C1 segment of cervical spinal cord (tissue), 14 donors: ENCODE results near the gene C11orf68.

Experiments
- DNase-seq, 14 donors: peaks; one replicate each; lab custom pipeline; 2025; lab: John Stamatoyannopoulos, UW

Gene C11orf68

GRCh38 chr11:65872586-65873317 is 46.1 kb downstream of the C11orf68 start, which contains the start of gene EFEMP2:
EFEMP2 (minus strand) TSS chr11:65872800; CDS start chr11:65872354, 446 bp downstream.
- peak in 3 of 14 donors; percentile 41 to 65 (median 43) for DNase-seq

- DNase-seq: no peak
Observed at GRCh38 chr11:65871811-65872548, 46.9 kb downstream of the C11orf68 start.

GRCh38 chr11:65870706-65871681 is 47.9 kb downstream of the C11orf68 start:
- no peak for DNase-seq

- DNase-seq: no peak
Observed at GRCh38 chr11:65870307-65870658, 48.6 kb downstream of the C11orf68 start.

- no peak for DNase-seq
Observed at GRCh38 chr11:65869643-65870306, 49.1 kb downstream of the C11orf68 start.

- no peak for DNase-seq
Observed at GRCh38 chr11:65868907-65869306, 50.0 kb downstream of the C11orf68 start.

GRCh38 chr11:65868076-65868667 is 50.7 kb downstream of the C11orf68 start:
- DNase-seq: peak in 3 of 14 donors; percentile 23 to 56 (median 24)

GRCh38 chr11:65867284-65868071 is 51.4 kb downstream of the C11orf68 start:
- DNase-seq: no peak
